Measurements from ENCODE around the gene SRCAP. TPM values are rescaled to one million over a fixed set of nuclear protein-coding genes. Genes with fewer than 3 reads are reported as not detected.
A peak's percentile ranks its signal among the peaks of the same experiment; 100 is the strongest.

SRCAP gene
- total RNA-seq, 1 donor from 2014 or later, result 17.1 TPM

DNA sequence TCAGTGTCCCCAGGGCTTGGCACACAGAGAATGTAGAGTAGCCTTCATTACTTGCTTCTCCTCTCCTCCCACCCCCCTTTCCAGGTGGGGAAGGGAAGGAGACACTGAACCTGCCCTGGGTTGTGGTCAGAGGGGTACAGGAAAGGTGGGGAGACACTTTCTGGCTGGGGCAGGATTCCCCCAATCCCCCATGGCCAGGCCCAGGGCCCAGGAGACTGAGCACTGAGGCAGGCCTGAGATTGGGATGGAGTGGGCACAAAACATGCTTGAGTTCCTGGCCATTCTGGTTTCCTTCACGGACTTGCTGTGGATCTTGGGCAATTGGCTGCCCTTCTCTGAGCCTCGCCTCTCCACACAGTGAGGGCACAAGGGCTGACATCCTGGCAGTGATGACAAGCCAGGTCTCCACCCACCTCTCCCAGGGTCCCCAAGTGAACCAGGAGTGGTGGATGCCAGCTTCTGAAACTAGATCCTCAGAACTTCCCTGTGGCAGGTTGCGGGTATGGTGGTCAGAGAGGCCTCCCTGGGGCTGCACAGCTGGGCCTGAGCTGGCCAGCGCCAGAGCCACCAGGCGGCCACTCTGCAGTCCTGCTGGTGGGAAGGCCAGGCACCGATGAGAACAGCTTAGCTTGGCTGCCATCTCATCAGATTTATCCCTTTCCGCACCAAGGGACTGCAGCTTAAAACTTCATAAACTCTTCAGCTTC lies 78.8 kb downstream of the SRCAP start:
- DNase-seq, result no peak

DNA sequence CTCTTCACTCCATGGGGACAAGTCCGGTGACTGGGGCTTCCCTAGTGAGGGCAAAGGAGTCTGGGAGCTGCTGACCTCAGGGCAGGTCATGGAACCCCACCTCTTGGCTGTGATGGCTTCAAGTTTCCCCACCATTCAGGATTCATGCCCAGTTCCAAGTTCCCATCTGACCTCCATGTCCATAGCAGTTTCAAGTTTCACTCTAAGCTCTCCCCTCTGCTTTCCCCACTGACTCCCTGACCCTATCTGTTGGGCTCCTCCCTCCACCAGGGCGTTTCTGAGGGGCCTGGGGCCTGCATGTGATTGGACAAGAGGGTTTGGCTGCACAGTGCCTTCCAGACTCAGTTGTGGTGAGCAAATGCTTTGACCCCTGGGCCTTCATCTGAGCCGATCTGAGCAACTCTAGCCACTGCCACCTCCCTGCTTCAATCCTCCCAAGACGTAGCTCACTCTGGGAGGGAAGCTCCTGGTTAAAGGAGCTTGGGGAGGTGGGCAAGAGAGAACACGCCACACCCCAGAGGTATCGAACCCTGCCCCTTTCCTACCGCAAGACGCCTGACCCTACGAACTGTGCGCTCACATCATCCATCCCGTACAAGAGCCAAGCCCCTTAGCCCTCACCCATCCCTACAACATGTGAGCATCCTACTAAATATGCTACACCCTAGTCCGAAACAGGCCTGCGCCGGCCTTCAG lies 79.7 kb downstream of the SRCAP start:
- DNase-seq, result no peak

DNA sequence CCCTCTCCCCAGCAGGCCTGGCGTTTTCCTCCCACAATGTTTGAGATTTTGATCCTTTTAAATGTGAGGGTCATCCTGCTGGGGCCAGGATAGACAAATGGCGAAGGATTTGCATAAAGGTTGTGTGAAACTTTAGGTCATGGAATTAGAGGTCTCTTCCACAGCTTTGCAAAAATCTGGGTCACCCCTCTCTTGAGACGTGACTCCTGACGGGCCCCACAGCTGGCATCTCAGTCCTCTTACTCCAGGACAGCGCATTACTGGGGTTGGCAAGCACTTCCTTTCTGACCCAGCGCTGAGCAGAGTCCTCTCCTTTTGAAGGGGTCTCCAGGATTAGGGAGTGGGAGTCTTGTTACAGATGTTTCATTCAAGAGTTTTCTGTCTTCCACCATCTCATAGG lies 80.6 kb downstream of the SRCAP start:
- no peak for DNase-seq

DNA sequence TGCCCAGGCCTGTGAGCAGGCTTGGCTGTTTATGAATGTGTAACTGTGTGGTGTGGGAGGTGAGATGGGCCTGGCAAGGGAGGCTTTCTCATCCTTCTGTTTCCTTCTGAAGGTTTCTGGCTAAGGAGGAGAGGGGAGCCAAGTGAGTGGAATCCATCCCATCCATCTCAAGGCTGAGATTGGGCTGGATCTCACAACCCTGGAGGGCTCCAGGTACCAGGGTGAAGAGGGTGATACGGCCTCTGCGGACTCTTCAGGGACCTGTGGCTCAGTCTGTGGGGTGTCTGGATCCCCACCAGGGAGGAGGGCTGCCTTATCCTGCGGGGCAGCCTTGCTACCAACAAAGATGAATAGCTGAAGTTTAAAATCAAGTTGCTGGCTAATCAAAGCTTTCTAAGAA lies 81.0 kb downstream of the SRCAP start:
- no peak for DNase-seq

DNA sequence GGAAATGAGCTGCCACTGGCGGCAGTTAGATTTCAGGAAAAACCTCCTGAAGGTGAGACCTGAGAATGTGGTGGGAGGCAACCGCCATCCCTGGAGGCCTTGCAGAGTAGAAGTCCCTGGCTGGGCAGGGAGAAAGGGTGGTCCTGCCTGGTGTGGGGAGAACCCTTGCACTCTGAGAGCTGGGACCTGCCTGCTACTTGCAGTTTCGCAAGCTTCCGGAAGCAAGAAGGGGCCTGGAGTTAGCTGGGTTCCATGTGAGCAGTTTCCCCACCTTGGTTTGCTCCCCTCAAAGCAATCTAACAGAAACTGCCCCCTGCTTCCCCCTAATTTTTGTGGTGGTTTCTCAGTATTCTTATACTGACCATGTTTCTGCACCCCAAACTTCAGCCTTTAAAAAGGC lies 81.6 kb downstream of the SRCAP start:
- no peak for DNase-seq

DNA sequence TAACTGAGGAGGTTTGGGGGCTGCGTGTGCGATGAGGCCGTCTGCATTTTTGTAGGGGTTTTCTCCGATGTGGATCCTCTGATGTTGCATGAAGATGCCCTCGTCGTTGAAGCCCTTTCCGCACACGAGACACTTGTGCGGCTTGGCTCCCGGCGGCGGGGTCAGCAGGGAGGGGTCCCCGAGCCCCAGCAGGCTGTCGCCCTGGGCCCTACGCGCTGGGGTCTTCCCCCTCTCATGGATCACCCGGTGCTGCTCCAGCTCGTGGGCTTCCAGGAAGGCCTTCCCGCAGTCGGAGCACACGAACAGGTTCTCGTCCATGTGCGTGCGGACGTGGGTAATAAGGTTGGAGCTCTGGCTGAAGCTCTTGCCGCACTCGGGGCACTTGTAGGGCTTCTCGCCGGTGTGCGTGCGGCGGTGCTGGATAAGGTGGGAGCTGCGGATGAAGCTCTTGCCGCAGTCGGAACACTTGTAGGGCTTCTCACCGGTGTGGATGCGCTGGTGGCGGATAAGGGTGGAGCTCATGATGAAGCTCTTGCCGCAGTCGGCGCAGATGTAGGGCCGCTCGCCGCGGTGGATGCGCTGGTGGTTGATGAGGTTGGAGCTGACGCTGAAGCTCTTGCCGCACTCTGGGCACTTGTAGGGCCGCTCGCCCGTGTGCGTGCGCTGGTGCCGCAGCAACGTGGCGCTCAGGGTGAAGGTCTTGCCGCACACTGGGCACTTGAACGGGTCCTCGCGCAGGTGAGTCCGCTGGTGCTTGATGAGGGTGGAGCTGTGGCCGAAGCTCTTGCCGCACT lies 83.7 kb downstream of the SRCAP start:
- DNase-seq, result no peak

DNA sequence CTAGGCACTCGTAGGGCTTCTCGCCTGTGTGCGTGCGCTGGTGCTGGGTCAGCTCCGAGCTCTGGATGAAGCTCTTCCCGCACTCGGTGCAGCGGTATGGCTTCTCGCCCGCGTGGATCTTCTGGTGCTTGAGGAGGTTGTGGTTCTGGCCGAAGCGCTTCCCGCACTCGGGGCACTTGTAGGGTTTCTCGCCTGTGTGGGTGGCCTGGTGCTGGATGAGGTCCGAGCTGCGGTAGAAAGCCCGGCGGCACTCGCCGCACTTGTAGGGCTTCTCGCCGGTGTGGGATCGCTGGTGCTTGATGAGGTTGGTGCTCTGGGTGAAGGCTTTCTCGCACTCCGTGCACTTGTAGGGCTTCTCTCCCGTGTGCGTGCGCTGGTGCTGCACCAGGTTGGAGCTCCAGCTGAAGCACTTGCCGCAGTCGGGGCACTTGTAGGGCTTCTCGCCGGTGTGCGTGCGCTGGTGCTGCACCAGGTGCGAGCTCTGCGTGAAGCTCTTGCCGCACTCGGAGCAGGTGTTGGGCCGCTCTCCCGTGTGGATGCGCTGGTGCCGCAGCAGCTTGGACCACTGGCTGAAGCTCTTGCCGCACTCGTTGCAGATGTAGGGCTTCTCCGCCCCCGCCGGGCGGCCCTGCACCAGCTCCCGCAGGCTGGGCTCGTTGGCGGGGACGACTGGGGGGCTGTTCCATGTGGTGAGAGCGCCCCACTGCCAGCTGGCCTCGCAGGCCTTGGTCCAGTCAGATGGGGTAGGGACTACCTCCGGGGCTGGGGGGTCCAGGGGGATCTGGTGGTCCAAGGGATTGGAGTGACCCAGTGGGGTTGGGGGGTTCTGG lies 84.5 kb downstream of the SRCAP start:
- no peak for DNase-seq

DNA sequence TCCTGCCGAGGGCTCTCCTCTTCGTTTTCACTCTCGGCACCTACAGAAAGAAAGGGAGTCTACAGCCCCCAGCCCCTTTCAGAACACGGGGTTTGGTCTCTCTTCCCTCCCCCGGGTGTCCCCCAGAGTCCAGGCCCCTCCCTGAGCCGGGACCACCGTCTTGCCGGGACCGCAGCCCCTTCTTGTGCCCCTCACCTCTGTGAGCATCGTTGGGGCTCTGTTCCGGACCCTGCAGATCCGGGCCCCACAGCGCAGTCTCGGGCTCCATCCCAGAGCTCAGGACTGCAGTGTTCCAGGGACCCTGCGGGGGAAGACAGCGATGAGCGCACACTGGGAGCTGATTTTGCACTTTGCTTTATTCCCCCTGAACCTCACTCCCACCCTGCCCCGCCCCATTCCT lies 85.2 kb downstream of the SRCAP start:
- DNase-seq, result no peak

DNA sequence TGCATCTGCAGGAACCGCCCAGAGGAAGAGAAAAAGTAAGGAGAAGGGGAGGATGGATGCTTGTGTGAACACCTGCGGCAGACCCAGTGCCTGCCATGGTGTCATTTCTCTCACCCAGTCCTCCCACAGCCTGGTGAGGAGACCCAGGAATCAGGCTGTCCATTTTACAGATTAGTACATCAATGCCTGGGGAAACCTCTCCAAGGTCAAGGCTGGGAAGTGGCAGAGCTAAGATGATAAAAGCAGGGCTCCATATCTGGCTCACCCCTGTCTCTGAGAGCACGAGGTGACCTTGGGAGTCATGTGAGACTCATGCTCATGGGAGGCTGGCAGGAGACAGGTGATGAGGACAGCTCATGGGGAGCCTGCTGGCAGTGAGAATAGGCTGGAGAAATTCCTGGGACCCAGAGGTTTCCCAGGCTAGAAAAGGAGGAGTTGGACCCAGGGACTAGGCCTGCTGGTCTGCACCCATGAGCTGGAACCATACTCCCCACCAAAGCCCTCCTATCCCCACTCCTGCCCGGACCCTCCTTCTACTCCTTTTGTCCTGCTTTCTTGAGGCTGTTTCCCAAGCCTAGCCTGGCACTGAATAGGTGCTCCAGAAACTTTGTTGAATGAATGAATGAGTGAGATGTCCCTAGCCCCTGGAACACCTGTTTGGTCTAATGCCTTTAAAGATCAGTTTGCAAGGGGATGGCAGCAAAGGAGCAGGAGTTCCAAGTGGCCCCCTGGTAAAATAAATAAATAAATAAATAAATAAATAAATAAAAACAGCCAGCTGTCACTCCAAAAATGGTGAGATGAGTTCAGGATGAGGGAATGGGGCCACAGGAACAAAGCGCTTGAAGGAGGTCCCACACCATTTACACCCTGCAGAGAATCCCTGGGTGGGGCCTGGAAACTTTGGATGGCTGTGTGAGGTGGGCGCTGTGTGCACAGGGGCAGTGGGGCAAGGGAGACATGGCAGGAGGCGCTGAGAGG lies 86.4 kb downstream of the SRCAP start:
- no peak for DNase-seq

DNA sequence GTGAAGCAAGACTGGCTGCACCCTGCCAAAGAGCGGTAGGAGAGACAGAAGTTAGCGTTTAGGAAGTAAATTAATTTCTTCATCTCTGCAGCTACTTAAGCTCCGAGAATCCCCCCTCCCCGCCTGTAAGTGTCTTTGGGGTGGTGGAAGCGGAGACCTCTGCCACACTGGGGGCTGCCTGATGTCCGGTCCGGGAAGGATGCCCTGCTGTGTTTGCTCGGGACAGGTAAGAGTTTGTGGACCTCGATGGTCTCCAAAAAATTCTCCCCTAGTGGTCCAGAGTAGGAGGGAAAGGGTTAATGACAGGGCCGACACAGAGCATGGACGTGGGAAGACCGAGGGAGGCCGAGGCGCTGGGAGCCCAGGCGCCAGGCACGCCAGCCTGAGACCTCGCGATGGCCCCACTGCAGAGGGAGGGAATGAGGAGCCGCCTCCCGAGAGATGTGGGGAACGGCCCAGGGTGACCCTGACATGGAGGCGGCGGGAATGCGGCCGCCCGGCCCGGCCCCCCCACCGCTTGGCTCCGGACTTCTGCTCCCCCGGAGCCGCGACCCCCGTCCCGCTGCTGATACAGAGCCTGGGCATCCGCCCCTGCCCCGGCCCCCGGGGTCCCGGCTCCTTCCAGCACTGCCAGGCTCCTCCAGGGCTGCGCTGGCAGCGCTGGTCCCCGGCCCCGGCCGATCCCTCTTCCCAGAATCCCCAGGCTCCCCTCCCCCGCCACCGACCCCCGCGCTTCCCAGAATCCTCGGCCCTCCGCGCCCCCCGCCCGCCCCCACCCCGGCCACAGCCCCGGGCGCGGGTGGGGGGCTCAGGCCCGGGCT lies 87.4 kb downstream of the SRCAP start:
- no peak for DNase-seq

DNA sequence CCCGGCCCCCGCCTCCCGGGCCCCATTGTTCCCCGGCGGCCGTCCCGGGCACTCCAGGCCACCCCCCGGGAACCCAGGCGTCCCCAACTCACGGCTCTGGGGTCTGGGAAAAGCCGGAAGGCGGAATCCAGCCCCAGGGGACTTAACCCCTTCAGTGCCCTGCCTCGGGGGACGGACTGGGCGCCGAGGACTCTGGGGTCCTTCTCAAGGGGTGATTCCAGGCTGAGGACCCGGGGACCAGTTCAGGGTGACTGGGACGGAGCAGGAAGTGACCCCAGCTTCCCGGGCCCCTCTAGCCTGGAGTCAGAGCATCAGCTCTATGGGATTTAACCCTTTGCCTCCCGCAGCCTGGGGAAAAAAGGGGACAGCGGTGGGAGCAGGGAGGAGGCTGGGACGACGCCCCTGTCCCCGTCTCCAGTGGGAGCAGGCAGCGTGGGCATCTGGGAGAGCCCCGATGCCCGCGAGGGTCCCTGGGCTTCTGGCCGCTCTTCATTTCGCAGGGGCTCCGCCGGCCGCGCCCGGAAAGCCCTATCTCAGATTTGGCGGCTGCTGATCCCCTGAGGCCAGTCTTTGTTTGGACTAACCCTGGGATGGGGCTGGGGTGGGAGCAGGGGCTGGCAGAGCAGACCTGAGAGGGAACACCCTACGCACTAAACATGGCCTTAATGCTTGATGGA lies 88.1 kb downstream of the SRCAP start, which contains the start of gene ZNF629:
Gene ZNF629 (minus strand): TSS at position 270 of the 677 bp plus-strand sequence. CDS start 2,723 bp downstream, outside the sequence.
- DNase-seq, result peak; percentile 38

DNA sequence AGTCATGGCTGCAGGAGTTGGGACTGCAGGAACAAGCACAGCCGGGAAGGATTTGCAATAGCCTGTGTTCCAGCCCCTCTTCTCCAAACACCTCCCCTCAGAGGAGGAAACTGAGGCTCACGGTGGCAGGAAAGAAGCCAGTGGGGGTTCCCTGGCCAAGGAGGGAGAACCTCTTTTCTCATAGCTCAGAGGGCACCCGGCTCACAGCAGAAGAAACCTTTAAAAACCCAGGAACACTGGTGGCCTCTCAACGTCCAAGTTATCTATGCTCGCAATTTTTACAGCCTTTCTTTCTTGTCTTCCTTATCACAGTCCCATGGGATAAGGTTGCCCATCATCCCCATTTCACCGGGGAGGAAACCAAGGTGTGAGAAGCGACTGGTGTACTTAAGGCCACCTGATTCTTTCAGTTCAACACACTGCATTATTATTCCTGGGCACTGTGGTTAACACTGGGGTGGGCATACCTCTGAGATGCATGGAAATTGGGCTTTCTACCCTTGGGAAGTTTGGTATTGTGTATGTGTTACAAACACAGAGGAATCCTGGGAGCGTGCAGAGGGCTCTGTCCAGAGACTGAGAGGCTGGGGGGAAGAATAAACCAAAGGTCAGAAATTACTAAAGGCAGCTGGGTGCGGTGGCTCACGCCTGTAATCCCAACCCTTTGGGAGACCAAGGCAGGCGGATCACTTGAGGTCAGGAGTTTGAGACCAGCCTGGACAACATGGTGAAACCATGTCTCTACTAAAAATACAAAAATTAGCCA lies 88.8 kb downstream of the SRCAP start:
- no peak for DNase-seq

Small RNA genes lying within 50 kb of the gene (small RNA-seq; reads per million reads assigned to genes)
- gene RNU6-1043P (ENCODE audit: low replicate concordance) (not detected), gene RNU6-416P (ENCODE audit: low replicate concordance) (not detected), gene SNORA30 (ENCODE audit: low replicate concordance) (1.2 reads per million, percentile 81 among the genes with 10 or more reads in this experiment)

Other genes starting within 250 kb of the SRCAP start
- 6.1 TPM for gene ITGAL, start 226.4 kb upstream of the SRCAP start, total RNA-seq
- 11.2 TPM for gene ZNF768, start 172.6 kb upstream of the SRCAP start, total RNA-seq
- 5.8 TPM for gene ZNF747, start 164.3 kb upstream of the SRCAP start, total RNA-seq
- 4.1 TPM for gene ZNF764, start 140.8 kb upstream of the SRCAP start, total RNA-seq
- 8.9 TPM for gene ZNF688, start 127.5 kb upstream of the SRCAP start, total RNA-seq
- gene ZNF785, start 113.5 kb upstream of the SRCAP start, total RNA-seq, result 9.8 TPM
- 3.3 TPM for gene ZNF689, start 88.8 kb upstream of the SRCAP start, total RNA-seq
- 8.4 TPM for gene PRR14, start 48.2 kb upstream of the SRCAP start, total RNA-seq
- 17.3 TPM for gene FBRS, start 40.7 kb upstream of the SRCAP start, total RNA-seq
- 13.6 TPM for gene PHKG2, start 49.3 kb downstream of the SRCAP start, total RNA-seq
- 0.79 TPM for gene CFAP119, start 62.9 kb downstream of the SRCAP start, total RNA-seq
- 48.4 TPM for gene RNF40, start 63.2 kb downstream of the SRCAP start, total RNA-seq
- 5.2 TPM for gene ZNF629, start 88.0 kb downstream of the SRCAP start, total RNA-seq
- gene BCL7C, start 194.9 kb downstream of the SRCAP start, total RNA-seq, result 20.7 TPM
- 0.59 TPM for gene CTF1, start 197.4 kb downstream of the SRCAP start, total RNA-seq
- gene FBXL19, start 224.4 kb downstream of the SRCAP start, total RNA-seq, result 9.8 TPM
- gene ORAI3, start 249.9 kb downstream of the SRCAP start, total RNA-seq, result 10.3 TPM